ENCODE data around the gene PTPRN2.

GRCh38 chr7:157962458-157963306, 624.9 kb downstream of the PTPRN2 start:
- TF ChIP-seq EP300 (IDR thresholded peaks at IDR 0.05): no peak
- TF ChIP-seq CTCF (IDR thresholded peaks at IDR 0.05): no peak
- TF ChIP-seq POLR2A (IDR thresholded peaks at IDR 0.05): no peak
- TF ChIP-seq POLR2AphosphoS5 (IDR thresholded peaks at IDR 0.05): no peak

Data from sigmoid colon (tissue), 4 donors.